ENCODE measurements around the gene OR52A1. TPM values are rescaled to one million over a fixed set of nuclear protein-coding genes. Genes with fewer than 3 reads are reported as not detected.

The OR52A1 gene
- total RNA-seq, 1 experiment from 2014 or later: not detected

- POLR2A ChIA-PET: no interaction called here
These were observed 52.3 kb downstream of the OR52A1 start for GRCh38 chr11:5102246-5102645.

GRCh38 chr11:5096011-5096410 lies 58.5 kb downstream of the OR52A1 start:
- H3K4me1 Mint-ChIP-seq (ENCODE audit: insufficient read depth, unreplicated experiment): no peaks in the 10 kb centered on the region
- ChIA-PET POLR2A (interaction anchor here (0.8 kb wide), 1 partner anchor 704 kb away, joined by 4 read pairs; no protein-coding TSS in a partner anchor), CTCF (interaction anchor here (1.0 kb wide), 1 partner anchor 53 kb away, joined by 3 read pairs; no protein-coding TSS in a partner anchor)
- no peaks in the 10 kb centered on the region for H3K36me3 Mint-ChIP-seq (ENCODE audit: insufficient read depth, unreplicated experiment)
- no TSS peak for BruUV-seq (replicated peaks)
- no peak for TF ChIP-seq CTCF (IDR thresholded peaks at IDR 0.05; ENCODE audit: unreplicated experiment)
- no peaks in the 10 kb centered on the region for H3K9me3 Mint-ChIP-seq (ENCODE audit: unreplicated experiment)
- no peak for DNase-seq (ENCODE audit: unreplicated experiment)
- H3K27ac Mint-ChIP-seq (ENCODE audit: low read depth, unreplicated experiment): no peak overlapping the region
- H3K27me3 Mint-ChIP-seq (ENCODE audit: insufficient read depth, unreplicated experiment): peaks cover 66% of the 10 kb centered on the region
- no peak overlapping the region for H3K4me3 Mint-ChIP-seq (ENCODE audit: unreplicated experiment)
- intact Hi-C loops (cut with micrococcal nuclease): loop anchor here (10.0 kb wide), 1 partner anchor 61 kb away; no protein-coding TSS in a partner anchor

More at GRCh38 chr11:5102246-5102645, 52.3 kb downstream of the OR52A1 start:
- BruUV-seq (replicated peaks): no TSS peak
- DNase-seq (ENCODE audit: unreplicated experiment): no peak
- Mint-ChIP-seq H3K36me3 (ENCODE audit: insufficient read depth, unreplicated experiment) (no peaks in the 10 kb centered on the region), H3K4me3 (ENCODE audit: unreplicated experiment) (no peak overlapping the region), H3K27ac (ENCODE audit: low read depth, unreplicated experiment) (no peak overlapping the region), H3K27me3 (ENCODE audit: insufficient read depth, unreplicated experiment) (peaks cover 76% of the 10 kb centered on the region), H3K4me1 (ENCODE audit: insufficient read depth, unreplicated experiment) (no peaks in the 10 kb centered on the region), H3K9me3 (ENCODE audit: unreplicated experiment) (no peaks in the 10 kb centered on the region)
- CTCF ChIA-PET: no interaction called here
- intact Hi-C loops (cut with micrococcal nuclease): no loop called here
- TF ChIP-seq CTCF (IDR thresholded peaks at IDR 0.05; ENCODE audit: unreplicated experiment): no peak

Other genes with a start within 250 kb of the OR52A1 start
- gene OR51G2, start 235.4 kb downstream of the OR52A1 start, total RNA-seq (2022): not detected in 2 replicates
- not detected in 2 replicates for gene OR51G1, start 230.4 kb downstream of the OR52A1 start, total RNA-seq (2022)
- not detected in 2 replicates for gene OR51A4, start 207.2 kb downstream of the OR52A1 start, total RNA-seq (2022)
- not detected in 2 replicates for gene OR51A2, start 199.0 kb downstream of the OR52A1 start, total RNA-seq (2022)
- not detected in 2 replicates for gene OR51L1, start 159.9 kb downstream of the OR52A1 start, total RNA-seq (2022)
- gene OR52J3, start 108.2 kb downstream of the OR52A1 start, total RNA-seq (2022): not detected in 2 replicates
- gene OR52E2, start 95.1 kb downstream of the OR52A1 start, total RNA-seq (2022): not detected in 2 replicates
- not detected in 2 replicates for gene OR52E1, start 85.2 kb downstream of the OR52A1 start, total RNA-seq (2022)
- gene OR52A5, start 16.4 kb downstream of the OR52A1 start, total RNA-seq (2022): not detected in 2 replicates
- gene OR51V1, start 45.9 kb upstream of the OR52A1 start, total RNA-seq (2022): not detected in 2 replicates
- gene HBB, start 72.3 kb upstream of the OR52A1 start, total RNA-seq (2022): not detected in 2 replicates
- not detected in 2 replicates for gene HBD, start 79.7 kb upstream of the OR52A1 start, total RNA-seq (2022)
- not detected in 2 replicates for gene HBG1, start 95.1 kb upstream of the OR52A1 start, total RNA-seq (2022)
- not detected in 2 replicates for gene HBG2, start 100.0 kb upstream of the OR52A1 start, total RNA-seq (2022)
- gene HBE1, start 115.2 kb upstream of the OR52A1 start, total RNA-seq (2022): not detected in 2 replicates
- not detected in 2 replicates for gene OR51B4, start 147.2 kb upstream of the OR52A1 start, total RNA-seq (2022)
- not detected in 2 replicates for gene OR51B2, start 169.5 kb upstream of the OR52A1 start, total RNA-seq (2022)
- not detected in 2 replicates for gene OR51B5, start 188.8 kb upstream of the OR52A1 start, total RNA-seq (2022)
- not detected in 2 replicates for gene OR51B6, start 196.8 kb upstream of the OR52A1 start, total RNA-seq (2022)
- not detected in 2 replicates for gene OR51M1, start 229.1 kb upstream of the OR52A1 start, total RNA-seq (2022)

All from MCF 10A (cell line).